Panc1 (cell line): ENCODE measurements around the gene TMA7. TPM values are rescaled to one million over a fixed set of nuclear protein-coding genes. Genes with fewer than 3 reads are reported as not detected.
"Not testable (repeated sequence)": the region's sequence is repeated elsewhere in the genome, so short reads cannot be mapped to it uniquely, and the experiment has no call there.

Experiments
- ATAC-seq: fragments of 200-7000 bp; cut with Tn5 transposase; 2 replicates; pipeline ENCODE4 v1.9.1; 2020; ENCODE audit warnings: mild to moderate bottlenecking, moderate library complexity
- BruUV-seq: library from RNA; stranded (reverse); fragments of 400-500 nt; replicated peaks from 2 replicates; lab custom pipeline; 2021; lab: Mats Ljungman, UMichigan
- CTCF ChIA-PET: fragments of 300-600 bp; sonication (Branson Sonifier 250); formaldehyde crosslinking; loops from one replicate; lab custom pipeline; 2022; ENCODE audit warnings: antibody characterized with exemption; lab: Charles Lee
- POLR2A ChIA-PET: fragments of 300-600 bp; sonication (Branson Sonifier 250); formaldehyde crosslinking; loops from one replicate; lab custom pipeline; 2022; ENCODE audit warnings: antibody characterized with exemption; lab: Charles Lee
- DNase-seq: peaks from one replicate; pipeline ENCODE4 v3.0.0-alpha.2; 2010; ENCODE audit warnings: low read depth, low spot score
- H3K27ac ChIP-seq: 2 replicates; pipeline ENCODE4 v1.5.1; 2011; ENCODE audit warnings: mild to moderate bottlenecking, low read length, inconsistent platforms
- H3K27me3 ChIP-seq: fragments of 200-500 bp; sonication (Bioruptor generic); 2 replicates; pipeline ENCODE4 v1.6.0; 2014; ENCODE audit warnings: low read length, inconsistent platforms; ENCODE audit not compliant: control insufficient read depth, insufficient read depth
- H3K36me3 ChIP-seq: fragments of 200-500 bp; sonication (Bioruptor generic); 2 replicates; pipeline ENCODE4 v1.5.1; 2014; ENCODE audit warnings: inconsistent platforms, mild to moderate bottlenecking, low read length, moderate library complexity; ENCODE audit not compliant: control insufficient read depth, insufficient read depth
- H3K4me1 ChIP-seq: 2 replicates; pipeline ENCODE4 v1.5.1; 2011; ENCODE audit warnings: inconsistent platforms, mild to moderate bottlenecking, low read length, moderate library complexity; ENCODE audit not compliant: control insufficient read depth, insufficient read depth
- H3K4me3 ChIP-seq, 2 experiments: 2 replicates each; pipeline ENCODE4 v1.5.1; 2011 to 2012; ENCODE audit warnings: low read depth in 2 of 2, low read length in 2 of 2, mild to moderate bottlenecking in 2 of 2, inconsistent platforms in 1 of 2, moderate library complexity in 1 of 2
- H3K9me3 ChIP-seq: fragments of 200-500 bp; sonication (Bioruptor generic); 2 replicates; pipeline ENCODE4 v1.5.1; 2014; ENCODE audit warnings: low read depth, mild to moderate bottlenecking, inconsistent platforms, low read length, moderate library complexity; ENCODE audit not compliant: control insufficient read depth, insufficient read depth
- CTCF ChIP-seq: fragments of 450-650 bp; IDR thresholded peaks from 2 replicates; pipeline ENCODE4 v1.5.1; 2017; ENCODE audit warnings: mild to moderate bottlenecking
- POLR2AphosphoS5 ChIP-seq: IDR thresholded peaks from 2 replicates; pipeline ENCODE4 v1.6.1; 2012; ENCODE audit warnings: mild to moderate bottlenecking, low read depth, low read length, moderate library complexity
- SIN3A ChIP-seq: IDR thresholded peaks from 2 replicates; pipeline ENCODE4 v1.6.1; 2012; ENCODE audit warnings: low read depth, mild to moderate bottlenecking, low read length, moderate library complexity, borderline replicate concordance; ENCODE audit not compliant: insufficient read depth
- TCF7L2 ChIP-seq: IDR thresholded peaks from 2 replicates; pipeline ENCODE4 v1.6.1; 2011; ENCODE audit warnings: mild to moderate bottlenecking, low read depth, low read length, inconsistent platforms
- in situ Hi-C: cut with HindIII; loops from 2 replicates; pipeline ENCODE4 v1.10.0; 2016; ENCODE audit warnings: low sequenced_read_pairs, low pct_unique_long_range_greater_than_20kb
- intact Hi-C: fragments of 100-400 bp; cut with micrococcal nuclease; formaldehyde crosslinking; loops from one replicate; pipeline ENCODE4 v1.10.0; 2022; ENCODE audit not compliant: unreplicated experiment
- total RNA-seq: library from RNA; stranded (reverse); gene quantifications from one replicate; pipeline ENCODE4 v1.2.1, GENCODE V29; 2021; ENCODE audit not compliant: unreplicated experiment
- TF ChIP-seq, protein P1 (sequence below), 2 experiments: IDR thresholded peaks; 2 replicates each; pipeline ENCODE4 v1.6.1; 2011 to 2012; ENCODE audit warnings: low read depth in 2 of 2, control low read depth in 1 of 2, low read length in 1 of 2, mild to moderate bottlenecking in 1 of 2, moderate library complexity in 1 of 2; ENCODE audit not compliant: insufficient read depth in 1 of 2

The TMA7 gene
- total RNA-seq, 1 experiment from 2014 or later = 175 TPM

- TF ChIP-seq, protein P1, sequence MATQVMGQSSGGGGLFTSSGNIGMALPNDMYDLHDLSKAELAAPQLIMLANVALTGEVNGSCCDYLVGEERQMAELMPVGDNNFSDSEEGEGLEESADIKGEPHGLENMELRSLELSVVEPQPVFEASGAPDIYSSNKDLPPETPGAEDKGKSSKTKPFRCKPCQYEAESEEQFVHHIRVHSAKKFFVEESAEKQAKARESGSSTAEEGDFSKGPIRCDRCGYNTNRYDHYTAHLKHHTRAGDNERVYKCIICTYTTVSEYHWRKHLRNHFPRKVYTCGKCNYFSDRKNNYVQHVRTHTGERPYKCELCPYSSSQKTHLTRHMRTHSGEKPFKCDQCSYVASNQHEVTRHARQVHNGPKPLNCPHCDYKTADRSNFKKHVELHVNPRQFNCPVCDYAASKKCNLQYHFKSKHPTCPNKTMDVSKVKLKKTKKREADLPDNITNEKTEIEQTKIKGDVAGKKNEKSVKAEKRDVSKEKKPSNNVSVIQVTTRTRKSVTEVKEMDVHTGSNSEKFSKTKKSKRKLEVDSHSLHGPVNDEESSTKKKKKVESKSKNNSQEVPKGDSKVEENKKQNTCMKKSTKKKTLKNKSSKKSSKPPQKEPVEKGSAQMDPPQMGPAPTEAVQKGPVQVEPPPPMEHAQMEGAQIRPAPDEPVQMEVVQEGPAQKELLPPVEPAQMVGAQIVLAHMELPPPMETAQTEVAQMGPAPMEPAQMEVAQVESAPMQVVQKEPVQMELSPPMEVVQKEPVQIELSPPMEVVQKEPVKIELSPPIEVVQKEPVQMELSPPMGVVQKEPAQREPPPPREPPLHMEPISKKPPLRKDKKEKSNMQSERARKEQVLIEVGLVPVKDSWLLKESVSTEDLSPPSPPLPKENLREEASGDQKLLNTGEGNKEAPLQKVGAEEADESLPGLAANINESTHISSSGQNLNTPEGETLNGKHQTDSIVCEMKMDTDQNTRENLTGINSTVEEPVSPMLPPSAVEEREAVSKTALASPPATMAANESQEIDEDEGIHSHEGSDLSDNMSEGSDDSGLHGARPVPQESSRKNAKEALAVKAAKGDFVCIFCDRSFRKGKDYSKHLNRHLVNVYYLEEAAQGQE (IDR thresholded peaks at IDR 0.05; ENCODE audit: insufficient read depth in 1 of 2, low read depth in 2 of 2, low read length in 1 of 2) = no peak
- TF ChIP-seq POLR2AphosphoS5 (no peak), TCF7L2 (no peak), CTCF (no peak), SIN3A (no peak)
- Histone ChIP-seq H3K36me3 (no peaks in the 10 kb centered on the region), H3K4me1 (peaks cover 7% of the 10 kb centered on the region), H3K9me3 (no peaks in the 10 kb centered on the region), H3K27me3 (no peaks in the 10 kb centered on the region), H3K4me3 (peak overlapping the region in 1 of 2 experiments; percentile 79; a peak in 2 of 4 replicates), H3K27ac (peak overlapping the region; percentile 83)
- in situ Hi-C loops (no loop called here), intact Hi-C loops (no loop called here)
- DNase-seq = no peak
- CTCF ChIA-PET = interaction anchor here (0.6 to 1.1 kb wide), 2 partner anchors 59 to 89 kb away, joined by 3 to 7 read pairs; no protein-coding TSS in a partner anchor
- BruUV-seq = no TSS peak
- ATAC-seq = no peak
- POLR2A ChIA-PET = interaction anchor here (0.6 kb wide), 2 partner anchors 17 to 27 kb away, joined by 5 to 6 read pairs; partner anchors contain the start of gene ATRIP
Measured at GRCh38 chr3:48473617-48473952, 33.5 kb downstream of the TMA7 start.

GRCh38 chr3:48474031-48474430, 34.0 kb downstream of the TMA7 start:
- in situ Hi-C loops, intact Hi-C loops, BruUV-seq: not testable (repeated sequence)

GRCh38 chr3:48474619-48475018, 34.6 kb downstream of the TMA7 start:
- H3K27me3 ChIP-seq = no peaks in the 10 kb centered on the region
- TF ChIP-seq TCF7L2 (no peak), SIN3A (no peak), CTCF (no peak), POLR2AphosphoS5 (no peak)
- TF ChIP-seq, protein P1 (IDR thresholded peaks at IDR 0.05; ENCODE audit: insufficient read depth in 1 of 2, low read depth in 2 of 2, low read length in 1 of 2) = no peak
- no peaks in the 10 kb centered on the region for H3K9me3 ChIP-seq
- DNase-seq = no peak
- no peaks in the 10 kb centered on the region for H3K36me3 ChIP-seq
- H3K4me3 ChIP-seq = no peak overlapping the region
- BruUV-seq = no TSS peak
- CTCF ChIA-PET = no interaction called here
- no peak overlapping the region for H3K27ac ChIP-seq
- ATAC-seq = no peak
- intact Hi-C loops (no loop called here), in situ Hi-C loops (no loop called here)
- H3K4me1 ChIP-seq = peaks cover 7% of the 10 kb centered on the region
- POLR2A ChIA-PET = interaction anchor here (0.7 kb wide), 1 partner anchor 14 kb away, joined by 4 read pairs; no protein-coding TSS in a partner anchor

More at GRCh38 chr3:48474031-48474430, 34.0 kb downstream of the TMA7 start:
- ChIA-PET POLR2A (interaction anchor here (0.6 to 0.7 kb wide), 2 partner anchors 14 to 28 kb away, joined by 4 to 5 read pairs; partner anchors contain the start of gene ATRIP), CTCF (interaction anchor here (0.6 to 1.1 kb wide), 2 partner anchors 60 to 88 kb away, joined by 3 to 7 read pairs; no protein-coding TSS in a partner anchor)
- not testable (repeated sequence) for DNase-seq, H3K27me3 ChIP-seq, H3K4me3 ChIP-seq, H3K4me1 ChIP-seq, H3K36me3 ChIP-seq, H3K9me3 ChIP-seq, ATAC-seq
- peak overlapping the region; percentile 83; the same call in 1 of the 2 replicates for H3K27ac ChIP-seq
